DND-41 (cell line): ENCODE data around the gene POMGNT1.

Experiments used
- EZH2 ChIP-seq: IDR thresholded peaks from 3 replicates; pipeline ENCODE4 v1.6.1; 2012; ENCODE audit warnings: borderline replicate concordance, low read depth, mild to moderate bottlenecking, moderate library complexity, low read length, inconsistent platforms; ENCODE audit not compliant: severe bottlenecking
- TF ChIP-seq, protein P1 (sequence below): IDR thresholded peaks from 2 replicates; pipeline ENCODE4 v1.5.1; 2012; ENCODE audit warnings: borderline replicate concordance, low read length, moderate library complexity, mild to moderate bottlenecking; ENCODE audit not compliant: poor library complexity, severe bottlenecking; ENCODE audit errors: extremely low read depth

DNA sequence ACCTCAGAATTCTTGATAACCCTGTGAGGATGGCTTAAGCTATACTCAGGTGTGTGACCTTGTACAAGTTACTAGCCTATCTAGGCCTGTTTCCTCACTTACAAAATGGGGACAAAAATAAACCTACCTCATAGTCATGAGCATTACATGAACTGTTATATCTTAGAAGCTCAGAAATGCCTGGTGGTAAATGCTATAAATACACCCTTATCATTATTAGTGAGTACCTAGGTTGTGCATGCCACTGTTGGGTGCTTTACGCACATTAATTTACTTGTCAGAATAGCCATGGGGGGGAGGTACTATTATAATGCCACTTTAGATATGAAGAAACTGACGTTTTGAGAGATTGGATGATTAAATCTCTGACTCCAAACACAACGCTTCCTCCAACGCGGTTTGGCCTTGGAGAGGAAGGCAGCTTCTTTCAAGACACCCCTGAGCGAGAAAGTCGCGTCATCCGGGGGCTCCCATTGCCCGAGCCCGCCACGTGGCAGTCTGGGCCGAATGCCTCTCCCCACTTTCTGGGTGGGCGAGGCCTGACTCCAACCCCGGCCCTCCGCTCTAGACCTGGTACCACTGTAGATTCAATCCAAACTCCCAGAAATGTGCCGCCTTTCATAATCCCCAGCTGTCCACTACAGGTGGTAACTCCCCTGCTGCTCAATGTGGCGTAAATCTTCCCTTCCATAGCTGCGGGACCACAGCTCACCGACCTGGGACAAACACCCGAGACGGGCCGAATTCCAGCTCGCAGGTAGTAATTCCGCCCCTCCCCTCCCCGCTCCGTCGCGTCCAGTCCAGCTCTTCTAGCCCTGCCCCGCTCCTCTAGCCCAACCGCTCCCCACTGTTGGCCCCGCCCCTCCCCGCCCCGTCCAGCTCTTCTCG lies 48.6 kb upstream of the POMGNT1 start:
- TF ChIP-seq, protein P1, sequence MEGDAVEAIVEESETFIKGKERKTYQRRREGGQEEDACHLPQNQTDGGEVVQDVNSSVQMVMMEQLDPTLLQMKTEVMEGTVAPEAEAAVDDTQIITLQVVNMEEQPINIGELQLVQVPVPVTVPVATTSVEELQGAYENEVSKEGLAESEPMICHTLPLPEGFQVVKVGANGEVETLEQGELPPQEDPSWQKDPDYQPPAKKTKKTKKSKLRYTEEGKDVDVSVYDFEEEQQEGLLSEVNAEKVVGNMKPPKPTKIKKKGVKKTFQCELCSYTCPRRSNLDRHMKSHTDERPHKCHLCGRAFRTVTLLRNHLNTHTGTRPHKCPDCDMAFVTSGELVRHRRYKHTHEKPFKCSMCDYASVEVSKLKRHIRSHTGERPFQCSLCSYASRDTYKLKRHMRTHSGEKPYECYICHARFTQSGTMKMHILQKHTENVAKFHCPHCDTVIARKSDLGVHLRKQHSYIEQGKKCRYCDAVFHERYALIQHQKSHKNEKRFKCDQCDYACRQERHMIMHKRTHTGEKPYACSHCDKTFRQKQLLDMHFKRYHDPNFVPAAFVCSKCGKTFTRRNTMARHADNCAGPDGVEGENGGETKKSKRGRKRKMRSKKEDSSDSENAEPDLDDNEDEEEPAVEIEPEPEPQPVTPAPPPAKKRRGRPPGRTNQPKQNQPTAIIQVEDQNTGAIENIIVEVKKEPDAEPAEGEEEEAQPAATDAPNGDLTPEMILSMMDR = no peak
- TF ChIP-seq EZH2 = no peak
